K562 (cell line): Measurements from ENCODE around the gene ERCC1. TPM values are rescaled to one million over a fixed set of nuclear protein-coding genes. Genes with fewer than 3 reads are reported as not detected.

Experiments
- ATAC-seq: fragments of 200-7000 bp; cut with Tn5 transposase; 3 replicates; pipeline ENCODE4 v1.9.1; 2020; ENCODE audit warnings: moderate library complexity
- BruUV-seq: library from RNA; stranded (reverse); fragments of 400-500 nt; replicated peaks from 2 replicates; lab custom pipeline; 2021; lab: Mats Ljungman, UMichigan
- CTCF ChIA-PET: fragments of 300-600 bp; formaldehyde crosslinking; extraction: SDS; loops from one replicate; lab custom pipeline; 2021; ENCODE audit warnings: low intra/inter-chr PET ratio; lab: Yijun Ruan, JAX
- POLR2A ChIA-PET: fragments of 300-600, 350-650 bp; sonication (Branson Sonifier 250); formaldehyde crosslinking; extraction: SDS; loops from one replicate; lab custom pipeline; 2021; ENCODE audit warnings: antibody characterized with exemption, inconsistent platforms; lab: Yijun Ruan, JAX
- DNase-seq, 4 experiments: peaks; one replicate each; pipeline versions ENCODE4 v3.0.0 to v3.0.0-alpha.2; 2011 to 2018; ENCODE audit warnings: low spot score in 3 of 4, mixed read lengths in 3 of 4; ENCODE audit errors: extremely low read depth in 1 of 4
- FAIRE-seq: peaks from 2 replicates; lab custom pipeline; 2011; peaks lifted over from hg19 to GRCh38; lab: Jason Lieb, UNC
- H2AFZ ChIP-seq: 2 replicates; pipeline ENCODE4 v1.6.0; 2011; ENCODE audit warnings: low read depth, low read length, control low read depth, inconsistent platforms
- H3K27ac ChIP-seq: fragments of 200-600 bp; 3 replicates; pipeline ENCODE4 v1.8.0; 2011; ENCODE audit warnings: low read depth, mild to moderate bottlenecking, control low read depth, inconsistent platforms, low read length, moderate library complexity, mixed read lengths; ENCODE audit errors: extremely low read depth
- H3K27me3 ChIP-seq, 2 experiments: fragments of 300-600 bp in 1 of 2; 2 replicates in 1 of 2; 3 replicates in 1 of 2; pipeline versions ENCODE4 v1.6.0 to v1.8.0; 2011; ENCODE audit warnings: inconsistent platforms in 2 of 2, low read length in 2 of 2, mild to moderate bottlenecking in 1 of 2, mixed read lengths in 1 of 2, moderate library complexity in 1 of 2; ENCODE audit not compliant: control insufficient read depth in 2 of 2, insufficient read depth in 2 of 2
- H3K36me3 ChIP-seq: fragments of 300-600 bp; 3 replicates; pipeline ENCODE4 v1.8.0; 2011; ENCODE audit warnings: mild to moderate bottlenecking, low read length, inconsistent platforms; ENCODE audit not compliant: control insufficient read depth, insufficient read depth
- H3K4me1 ChIP-seq, 2 experiments: fragments of 200-600 bp in 1 of 2; replicated peaks in 1 of 2; 2 replicates in 1 of 2; 3 replicates in 1 of 2; pipeline versions ENCODE4 v1.5.1 to v1.8.0; 2011; ENCODE audit warnings: inconsistent platforms in 2 of 2, low read length in 2 of 2, mild to moderate bottlenecking in 1 of 2, mixed read lengths in 1 of 2, moderate library complexity in 1 of 2; ENCODE audit not compliant: control insufficient read depth in 2 of 2, insufficient read depth in 2 of 2
- H3K4me2 ChIP-seq: 2 replicates; pipeline ENCODE4 v1.6.1; 2011; ENCODE audit warnings: low read length, control low read depth, inconsistent platforms, mixed read lengths; ENCODE audit not compliant: insufficient read depth
- H3K4me3 ChIP-seq: fragments of 200-600 bp; sonication (generic), shearing (Covaris generic); 2 replicates; pipeline ENCODE4 v1.5.1; 2016; ENCODE audit warnings: control low read depth, inconsistent platforms
- H3K79me2 ChIP-seq: fragments of 200-600 bp; 3 replicates; pipeline ENCODE4 v1.8.0; 2011; ENCODE audit warnings: low read length, inconsistent platforms; ENCODE audit not compliant: control insufficient read depth, insufficient read depth
- H3K9ac ChIP-seq, 2 experiments: 2 replicates each; pipeline versions ENCODE4 v1.6.0 to v1.6.1; 2011; ENCODE audit warnings: low read depth in 2 of 2, low read length in 2 of 2, control low read depth in 1 of 2, inconsistent platforms in 1 of 2, mild to moderate bottlenecking in 1 of 2, mixed read lengths in 1 of 2; ENCODE audit not compliant: insufficient read depth in 1 of 2
- H3K9me1 ChIP-seq: one replicate; pipeline ENCODE4 v1.6.0; 2011; ENCODE audit warnings: inconsistent platforms, mild to moderate bottlenecking, low read length, moderate library complexity; ENCODE audit not compliant: control insufficient read depth, insufficient read depth
- H3K9me3 ChIP-seq: replicated peaks from 2 replicates; pipeline ENCODE4 v1.5.1; 2011; ENCODE audit warnings: low read depth, low read length, inconsistent platforms; ENCODE audit not compliant: control insufficient read depth, insufficient read depth
- H4K20me1 ChIP-seq: replicated peaks from 2 replicates; pipeline ENCODE4 v1.6.1; 2011; ENCODE audit warnings: low read length, inconsistent platforms, mixed read lengths; ENCODE audit not compliant: control insufficient read depth, insufficient read depth
- ARID4B ChIP-seq: sonication (generic); formaldehyde crosslinking; IDR thresholded peaks from 2 replicates; pipeline ENCODE4 v1.8.0; 2022; ENCODE audit warnings: mild to moderate bottlenecking, missing genetic modification reagents
- BDP1 ChIP-seq: IDR thresholded peaks from 3 replicates; pipeline ENCODE4 v1.6.1; 2011; ENCODE audit not compliant: insufficient read length, insufficient read depth
- CBFA2T2 ChIP-seq: fragments of 450-650 bp; conservative IDR thresholded peaks from 2 replicates; pipeline ENCODE4 v1.6.1; 2017; ENCODE audit warnings: mild to moderate bottlenecking
- CBFB ChIP-seq: sonication (generic); formaldehyde crosslinking; IDR thresholded peaks from 2 replicates; pipeline ENCODE4 v1.4.0; 2020; ENCODE audit warnings: mild to moderate bottlenecking, missing genetic modification reagents
- DIDO1 ChIP-seq: fragments of 450-650 bp; IDR thresholded peaks from 2 replicates; pipeline ENCODE4 v1.6.1; 2016; ENCODE audit warnings: low read depth, missing biosample characterization, missing genetic modification characterization
- DPF2 ChIP-seq: fragments of 450-650 bp; IDR thresholded peaks from 2 replicates; pipeline ENCODE4 v1.6.1; 2016
- ETV1 ChIP-seq: fragments of 450-650 bp; conservative IDR thresholded peaks from 2 replicates; pipeline ENCODE4 v1.6.1; 2016; ENCODE audit warnings: missing genetic modification characterization, control low read depth, low read depth, missing compliant biosample characterization
- HDGF ChIP-seq: fragments of 450-650 bp; IDR thresholded peaks from 2 replicates; pipeline ENCODE4 v1.6.1; 2016
- LEF1 ChIP-seq: fragments of 450-650 bp; IDR thresholded peaks from 2 replicates; pipeline ENCODE4 v1.6.1; 2016; ENCODE audit warnings: mild to moderate bottlenecking
- MCM7 ChIP-seq, 2 experiments: fragments of 450-650 bp; IDR thresholded peaks; 2 replicates each; pipeline ENCODE4 v1.6.1; 2016 to 2018
- POLR2G ChIP-seq: fragments of 200-400 bp; formaldehyde crosslinking; IDR thresholded peaks from 2 replicates; pipeline ENCODE4 v1.6.1; 2017; ENCODE audit warnings: low read depth, mild to moderate bottlenecking, antibody characterized with exemption, low read length, moderate library complexity
- PYGO2 ChIP-seq: fragments of 450-650 bp; IDR thresholded peaks from 2 replicates; pipeline ENCODE4 v1.6.1; 2016; ENCODE audit warnings: mild to moderate bottlenecking, missing genetic modification characterization, moderate library complexity, missing compliant biosample characterization
- RBBP5 ChIP-seq: fragments of 200-600 bp; sonication (generic); IDR thresholded peaks from 2 replicates; pipeline ENCODE4 v1.6.1; 2012; ENCODE audit warnings: borderline replicate concordance, mild to moderate bottlenecking, low read length, control low read depth, inconsistent platforms; ENCODE audit not compliant: insufficient read depth, poor library complexity, severe bottlenecking
- SMAD4 ChIP-seq: fragments of 250-450 bp; sonication (Bioruptor Pico); conservative IDR thresholded peaks from 2 replicates; pipeline ENCODE4 v1.8.0; 2021; ENCODE audit warnings: inconsistent platforms, mild to moderate bottlenecking, moderate library complexity
- TBP ChIP-seq: optimal IDR thresholded peaks from 2 replicates; pipeline ENCODE3; 2011; ENCODE audit warnings: low read depth, low read length, improper control_type of control experiment
- ZC3H4 ChIP-seq: sonication (generic); formaldehyde crosslinking; IDR thresholded peaks from 2 replicates; pipeline ENCODE4 v1.9.0; 2021; ENCODE audit warnings: missing genetic modification reagents, borderline replicate concordance
- ZNF584 ChIP-seq: fragments of 200-800 bp; sonication (Bioruptor generic); IDR thresholded peaks from 2 replicates; pipeline ENCODE4 v1.6.1; 2016; ENCODE audit warnings: low read depth, mild to moderate bottlenecking, missing genetic modification characterization, missing compliant biosample characterization
- WGBS: fragments of 100-300 bp; shearing (Covaris generic); methylation state at CpG from one replicate; pipeline ENCODE4 v1.1.6; 2016; ENCODE audit warnings: low coverage, mixed read lengths; ENCODE audit not compliant: insufficient coverage; ENCODE audit errors: missing lambda C conversion rate; 5-methylcytosine and 5-hydroxymethylcytosine counted together
- in situ Hi-C: fragments of 300-500 bp; cut with MboI; formaldehyde crosslinking; loops from 4 replicates; pipeline ENCODE4 v1.15.0; 2018; ENCODE audit warnings: inconsistent platforms, mixed read lengths
- intact Hi-C: fragments of 100-400 bp; cut with micrococcal nuclease; formaldehyde crosslinking; loops from 2 replicates; pipeline ENCODE4 v1.14.2; 2022
- polyA plus RNA-seq, 8 experiments: library from polyadenylated mRNA; depleted of rRNA in 4 of 8; stranded (reverse) in 5 of 8; unstranded in 3 of 8; fragments of >200 nt; fragmentation: Nextera tagmentation in 2 of 8; fragmentation: Illumina TruSeq in 1 of 8; extraction: Ambion mirVana in 2 of 8; extraction: Trizol in 1 of 8; gene quantifications; 2 replicates each; pipeline versions ENCODE4 v1.2.1 to v1.2.3, GENCODE V29; 2011 to 2014; ENCODE audit warnings: inconsistent platforms in 1 of 8, missing spikeins in 1 of 8
- total RNA-seq, 7 experiments: library from RNA; depleted of rRNA in 6 of 7; stranded (reverse); fragments of >200 nt in 6 of 7; fragmentation: Illumina TruSeq in 2 of 7; extraction: Trizol in 2 of 7; gene quantifications; 2 replicates each; pipeline versions ENCODE4 v1.2.1 to v1.2.3, GENCODE V29; 2011 to 2021; ENCODE audit warnings: low replicate concordance in 1 of 7

ERCC1 gene
- total and polyA plus RNA-seq, 9 of the 15 experiments (the other 6 are each of a cell fraction or from before 2014, with no cell fraction given), result 9.3 to 92.6 (median 60.0) TPM

- Histone ChIP-seq H3K79me2 (peaks cover 47% of the 10 kb centered on the region), H2AFZ (peak within 1 kb of the TSS; percentile 99), H3K27ac (peak within 1 kb of the TSS; percentile 98), H3K9me1 (no peaks in the 10 kb centered on the region), H3K9me3 (no peaks in the 10 kb centered on the region), H3K4me3 (peak within 1 kb of the TSS; percentile 78), H3K27me3 (no peaks in the 10 kb centered on the region), H4K20me1 (no peaks in the 10 kb centered on the region), H3K9ac (peak within 1 kb of the TSS; percentile 96 to 97), H3K4me2 (peak within 1 kb of the TSS; percentile 91), H3K4me1 (peaks cover 22 to 60% of the 10 kb centered on the region in 2 experiments; a peak in 4 of 5 replicates), H3K36me3 (peaks cover 28% of the 10 kb centered on the region; the same call in 2 of the 3 replicates)
- DNase-seq (peak; percentile 84 to 91 (median 88)), FAIRE-seq (no peak), ATAC-seq (peak; percentile 77)
- POLR2A ChIA-PET, result interaction anchor here (0.6 to 1.7 kb wide), 11 partner anchors 9 to 72 kb away, joined by 3 to 8 read pairs (median 4); partner anchors contain the start of gene ERCC1
- CTCF ChIA-PET, result interaction anchor here (0.6 to 4.0 kb wide), 3 partner anchors 22 to 236 kb away, joined by 3 to 16 read pairs (median 3); no protein-coding TSS in a partner anchor
- intact Hi-C loops (no loop called here), in situ Hi-C loops (no loop called here)
- 1% methylated on average over 46 of the region's 51 CpGs for WGBS
- TSS peak; percentile 50 for BruUV-seq
- 0 out of 2 replicates have a peak, but pooled peaks have one; percentile 27 for TF ChIP-seq PYGO2 (tag)
- no peak for TF ChIP-seq DIDO1 (tag)
- TF ChIP-seq ETV1 (tag), result 0 out of 2 replicates have a peak, but pooled peaks have one; percentile 24
- peak; percentile 51 for TF ChIP-seq RBBP5
- TF ChIP-seq MCM7 (IDR thresholded peaks at IDR 0.05), result 0 out of 4 replicates have a peak, but pooled peaks of 1 of the 2 experiments have one; percentile 86
- TF ChIP-seq TBP, result peak; percentile 60
- peak; percentile 99 for TF ChIP-seq ARID4B (CRISPR knock-in tag)
- TF ChIP-seq SMAD4 (CRISPR knock-in tag), result peak; percentile 64
- no peak for TF ChIP-seq BDP1
- no peak for TF ChIP-seq ZNF584 (CRISPR knock-in tag)
- TF ChIP-seq CBFB (CRISPR knock-in tag), result no peak
- no peak for TF ChIP-seq ZC3H4 (CRISPR knock-in tag)
- TF ChIP-seq CBFA2T2, result 0 out of 2 replicates have a peak, but pooled peaks have one; percentile 7
- TF ChIP-seq POLR2G, result peak; percentile 88
- 0 out of 2 replicates have a peak, but pooled peaks have one; percentile 24 for TF ChIP-seq LEF1
- no peak; the same call in 1 of the 2 replicates for TF ChIP-seq DPF2
- TF ChIP-seq HDGF, result no peak
Observed at GRCh38 chr19:45406226-45407090, 17.3 kb downstream of the ERCC1 start, which contains the start of gene POLR1G. POLR1G (plus strand) TSS chr19:45406644; CDS start chr19:45406697, 53 bp downstream.
